Esophagus mucosa (tissue), 1 donor: ENCODE results near the gene MLNR. TPM values are rescaled to one million over a fixed set of nuclear protein-coding genes. Genes with fewer than 3 reads are reported as not detected.

Experiments
- total RNA-seq: library from RNA; stranded (reverse); gene quantifications from one replicate; pipeline ENCODE4 v1.2.4, GENCODE V29; 2023
- donor health status: DM: yes; HTN: yes; CAD: no.

MLNR gene
- total RNA-seq, 1 donor from 2014 or later = not detected

Other genes starting within 250 kb of the MLNR start
- gene FNDC3A, start 244.4 kb upstream of the MLNR start, total RNA-seq = 12.8 TPM
- 4.9 TPM for gene CDADC1, start 27.6 kb downstream of the MLNR start, total RNA-seq
- gene CAB39L, start 223.7 kb downstream of the MLNR start, total RNA-seq = 11.8 TPM
- gene SETDB2, start 223.9 kb downstream of the MLNR start, total RNA-seq = 5.1 TPM